Naive thymus-derived CD8-positive, alpha-beta T cell (primary cell): Measurements from ENCODE around the gene FATE1. TPM values are rescaled to one million over a fixed set of nuclear protein-coding genes. Genes with fewer than 3 reads are reported as not detected.
A peak's percentile ranks its signal among the peaks of the same experiment; 100 is the strongest.
"Not testable (repeated sequence)": the region's sequence is repeated elsewhere in the genome, so short reads cannot be mapped to it uniquely, and the experiment has no call there.

ENCODE experiments used
- ATAC-seq, 2 donors: fragments of 150-1000 bp; cut with Tn5 transposase in 1 of 2; sonication (Bioruptor Pico), chemical (Tn5 transposase) in 1 of 2; 1 replicate in 1 of 2; 2 replicates in 1 of 2; pipeline ENCODE4 v1.10.0; 2021; ENCODE audit warnings: mild to moderate bottlenecking in 2 of 2, moderate library complexity in 2 of 2
- POLR2A ChIA-PET: fragments of 350-600 bp; sonication (Branson Sonifier 250); formaldehyde crosslinking; loops from one replicate; lab custom pipeline; 2021; ENCODE audit warnings: antibody characterized with exemption; lab: Charles Lee
- DNase-seq, 10 donors: peaks; one replicate each; pipeline versions ENCODE4 v3.0.0 to v3.0.0-alpha.2; 2020 to 2022
- H3K27ac Mint-ChIP-seq, 10 donors: one replicate each; pipeline ENCODE4 v1.8.0; 2020 to 2022; ENCODE audit warnings: mild to moderate bottlenecking in 10 of 10, mixed read lengths in 10 of 10, moderate library complexity in 4 of 10, inconsistent platforms in 1 of 10
- H3K27me3 Mint-ChIP-seq, 5 donors: one replicate each; pipeline ENCODE4 v1.8.0; 2021 to 2022; ENCODE audit warnings: mixed read lengths in 5 of 5
- H3K36me3 Mint-ChIP-seq, 3 donors: one replicate each; pipeline ENCODE4 v1.8.0; 2020 to 2022; ENCODE audit warnings: mixed read lengths in 3 of 3, mild to moderate bottlenecking in 2 of 3, inconsistent platforms in 1 of 3
- H3K4me1 Mint-ChIP-seq, 4 donors: one replicate each; pipeline ENCODE4 v1.8.0; 2021 to 2022; ENCODE audit warnings: mixed read lengths in 4 of 4
- H3K4me3 Mint-ChIP-seq, 10 donors: one replicate each; pipeline ENCODE4 v1.8.0; 2020 to 2022; ENCODE audit warnings: mild to moderate bottlenecking in 10 of 10, mixed read lengths in 10 of 10, moderate library complexity in 6 of 10, inconsistent platforms in 1 of 10
- H3K9me3 Mint-ChIP-seq, 9 donors: one replicate each; pipeline ENCODE4 v1.8.0; 2020 to 2022; ENCODE audit warnings: mixed read lengths in 9 of 9, mild to moderate bottlenecking in 3 of 9, inconsistent platforms in 1 of 9, moderate library complexity in 1 of 9
- polyA plus RNA-seq, 3 donors: library from polyadenylated mRNA; unstranded; fragments of 300-500 nt; fragmentation: Illumina TruSeq; gene quantifications; one replicate each; pipeline ENCODE4 v1.2.3, GENCODE V29; 2021
- total RNA-seq, 8 experiments: library from RNA in 2 of 8; stranded (reverse) in 2 of 8; gene quantifications; one replicate each; pipeline ENCODE4 v1.2.3 and lab custom pipeline; 2021 to 2026

The FATE1 gene, protein sequence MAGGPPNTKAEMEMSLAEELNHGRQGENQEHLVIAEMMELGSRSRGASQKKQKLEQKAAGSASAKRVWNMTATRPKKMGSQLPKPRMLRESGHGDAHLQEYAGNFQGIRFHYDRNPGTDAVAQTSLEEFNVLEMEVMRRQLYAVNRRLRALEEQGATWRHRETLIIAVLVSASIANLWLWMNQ
- total RNA-seq (not detected), polyA plus RNA-seq (not detected), total RNA-seq (lab: John Stamatoyannopoulos, UW) (0 reads per million in 6 experiments)

DNA sequence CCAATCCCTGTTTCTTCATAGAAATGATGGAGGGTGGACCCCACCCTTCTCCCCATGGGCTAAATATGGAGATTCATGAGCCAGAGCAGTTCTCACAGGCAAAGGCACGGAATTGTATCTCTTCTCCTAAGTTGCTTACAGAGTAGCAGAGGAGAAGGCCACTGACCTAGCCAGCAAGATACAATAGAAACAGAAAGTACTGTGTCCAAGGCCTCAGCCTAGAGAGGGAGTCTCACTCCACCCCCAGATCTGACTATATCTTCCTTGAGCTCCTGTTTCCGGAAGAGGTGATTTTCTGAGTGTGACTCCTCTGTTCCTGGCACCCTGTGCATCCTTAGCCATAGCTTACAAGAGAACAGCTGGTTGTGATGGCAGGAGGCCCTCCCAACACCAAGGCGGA lies at the start of gene FATE1:
Gene FATE1 (plus strand): TSS at position 284 of the 400 bp plus-strand sequence. CDS start 85 bp downstream, at position 369.
- DNase-seq = no peak
- H3K9me3 Mint-ChIP-seq = no peaks in the 10 kb centered on the region
- peaks cover 0 to 13% (median 8%) of the 10 kb centered on the region in 5 donors for H3K27me3 Mint-ChIP-seq
- H3K36me3 Mint-ChIP-seq = no peaks in the 10 kb centered on the region
- no peak within 1 kb of the TSS for H3K27ac Mint-ChIP-seq
- POLR2A ChIA-PET = no interaction called here
- ATAC-seq = no peak
- H3K4me3 Mint-ChIP-seq = no peak within 1 kb of the TSS
- H3K4me1 Mint-ChIP-seq = no peaks in the 10 kb centered on the region

DNA sequence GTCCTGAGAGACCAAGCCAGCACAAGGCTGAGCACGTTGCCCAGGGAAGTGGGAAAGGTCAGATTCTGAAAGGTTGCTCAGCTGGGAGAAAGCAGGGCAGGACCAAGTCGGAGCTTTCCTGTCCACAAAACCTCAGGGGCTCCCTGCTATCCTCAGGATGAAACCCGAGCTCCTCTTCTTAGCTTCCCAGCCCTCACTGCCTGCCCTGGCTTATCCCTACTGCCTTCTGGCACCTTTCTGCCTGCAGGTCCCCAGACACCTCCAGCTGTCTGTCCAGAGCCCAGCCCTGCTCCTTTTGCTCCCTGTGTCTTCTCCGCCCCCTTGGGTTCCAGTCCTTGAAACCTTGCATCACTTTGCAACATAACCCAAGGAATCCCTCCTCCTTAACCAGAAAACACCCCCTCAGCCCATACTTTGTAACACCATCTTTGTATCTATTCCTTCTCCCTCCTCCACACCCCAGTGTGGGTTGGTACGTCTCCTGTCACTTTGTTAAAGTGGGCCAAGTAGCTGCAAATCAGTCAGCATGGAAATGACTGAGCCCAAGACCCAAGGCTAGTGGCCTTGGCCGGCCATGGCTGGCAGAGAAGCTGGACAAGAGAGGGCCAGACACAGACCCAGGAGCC lies 40.6 kb upstream of the FATE1 start:
- POLR2A ChIA-PET = no interaction called here
- Mint-ChIP-seq H3K27me3 (peaks cover 0 to 21% (median 8%) of the 10 kb centered on the region in 5 donors), H3K4me1 (no peaks in the 10 kb centered on the region), H3K36me3 (no peaks in the 10 kb centered on the region), H3K4me3 (no peak overlapping the region), H3K27ac (no peak overlapping the region), H3K9me3 (no peaks in the 10 kb centered on the region)
- DNase-seq (no peak), ATAC-seq (no peak)

DNA sequence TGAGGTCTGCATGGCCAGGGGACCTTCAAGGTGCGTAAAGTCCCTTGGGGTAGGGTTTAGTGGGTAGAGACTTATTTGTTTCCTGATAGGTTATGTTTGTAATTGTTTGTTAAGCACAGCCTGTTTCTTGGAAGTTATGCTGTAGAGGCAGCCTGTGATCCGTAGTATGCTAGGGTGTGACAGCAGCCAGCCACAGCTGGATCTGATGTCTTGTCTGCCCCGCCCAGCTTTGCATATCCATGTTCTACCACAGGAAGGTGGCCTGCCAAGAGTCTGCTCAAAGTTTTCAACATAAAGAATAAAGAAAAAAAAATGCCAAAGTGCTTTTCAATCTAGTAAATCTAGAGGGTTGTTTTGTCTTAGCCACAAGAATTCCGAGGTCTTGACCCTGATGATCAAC lies 39.6 kb upstream of the FATE1 start:
- ATAC-seq = no peak
- Mint-ChIP-seq H3K36me3 (no peaks in the 10 kb centered on the region), H3K4me1 (no peaks in the 10 kb centered on the region)

DNA sequence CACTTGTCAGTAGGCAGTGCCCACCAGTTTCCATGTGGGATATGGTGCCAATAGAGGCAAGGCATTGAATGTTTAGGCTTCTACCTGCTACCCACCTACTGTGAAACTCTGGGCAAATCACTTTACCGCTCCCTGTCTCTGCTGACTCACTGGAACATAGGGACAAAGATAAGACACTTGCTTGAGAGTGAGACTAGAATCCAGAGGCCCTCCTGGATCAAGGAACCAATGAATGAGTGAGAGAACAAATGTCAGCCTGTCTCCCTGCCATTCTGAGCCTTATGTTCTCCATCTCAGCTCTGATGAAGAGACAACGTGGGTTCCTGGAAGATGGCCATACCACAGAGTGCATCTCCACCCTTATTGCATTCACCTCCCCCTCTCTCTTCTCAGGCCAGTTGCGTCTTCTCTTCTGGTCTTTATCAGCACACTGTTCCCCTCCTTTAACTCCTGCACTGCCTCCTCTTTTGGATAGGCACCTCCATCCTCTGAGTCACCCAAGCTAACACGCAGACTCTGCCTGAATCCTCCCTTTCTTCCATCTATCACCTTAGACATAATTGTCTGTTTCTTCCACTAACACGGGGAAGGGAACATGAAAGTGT lies 35.9 kb upstream of the FATE1 start:
- ATAC-seq (no peak), DNase-seq (no peak)
- Mint-ChIP-seq H3K4me3 (no peak overlapping the region), H3K27me3 (peaks cover 3 to 27% (median 6%) of the 10 kb centered on the region in 5 donors), H3K27ac (peak overlapping the region in 1 of 10 donors; percentile 83), H3K4me1 (peaks cover 0 to 5% (median 1%) of the 10 kb centered on the region in 4 donors), H3K36me3 (no peaks in the 10 kb centered on the region), H3K9me3 (no peaks in the 10 kb centered on the region)
- POLR2A ChIA-PET = no interaction called here

More for the DNA sequence above, 39.6 kb upstream of the FATE1 start:
- POLR2A ChIA-PET = no interaction called here
- Mint-ChIP-seq H3K27me3 (peaks cover 0 to 14% (median 8%) of the 10 kb centered on the region in 5 donors), H3K4me3 (no peak overlapping the region), H3K9me3 (no peaks in the 10 kb centered on the region), H3K27ac (no peak overlapping the region)
- no peak for DNase-seq

DNA sequence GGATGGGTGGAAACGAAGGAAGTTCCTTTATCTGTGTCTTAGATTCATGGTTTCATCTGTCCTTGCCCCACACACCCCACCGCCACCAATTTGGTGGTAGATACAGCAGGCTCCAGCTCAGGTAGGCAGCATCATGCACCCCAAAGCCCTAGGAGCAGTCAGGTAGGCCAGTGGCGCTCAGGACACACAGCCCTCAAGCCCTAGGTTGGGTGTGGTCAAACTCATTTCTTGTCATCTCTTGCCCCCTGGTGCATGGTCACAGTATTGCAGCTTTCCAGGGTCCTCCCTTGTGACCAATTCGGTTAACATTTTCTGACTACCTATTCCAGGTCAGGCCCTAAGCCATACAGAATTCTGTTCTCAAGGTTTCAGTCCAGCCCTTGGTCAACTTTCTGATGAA lies 35.0 kb upstream of the FATE1 start:
- DNase-seq (peak; percentile 15 to 68 (median 43)), ATAC-seq (no peak)
- peaks cover 3 to 27% (median 6%) of the 10 kb centered on the region in 5 donors for H3K27me3 Mint-ChIP-seq
- no peaks in the 10 kb centered on the region for H3K9me3 Mint-ChIP-seq
- POLR2A ChIA-PET = no interaction called here
- H3K36me3 Mint-ChIP-seq = no peaks in the 10 kb centered on the region
- H3K27ac Mint-ChIP-seq = no peak overlapping the region
- H3K4me1 Mint-ChIP-seq = peaks cover 0 to 5% (median 1%) of the 10 kb centered on the region in 4 donors
- H3K4me3 Mint-ChIP-seq = no peak overlapping the region

DNA sequence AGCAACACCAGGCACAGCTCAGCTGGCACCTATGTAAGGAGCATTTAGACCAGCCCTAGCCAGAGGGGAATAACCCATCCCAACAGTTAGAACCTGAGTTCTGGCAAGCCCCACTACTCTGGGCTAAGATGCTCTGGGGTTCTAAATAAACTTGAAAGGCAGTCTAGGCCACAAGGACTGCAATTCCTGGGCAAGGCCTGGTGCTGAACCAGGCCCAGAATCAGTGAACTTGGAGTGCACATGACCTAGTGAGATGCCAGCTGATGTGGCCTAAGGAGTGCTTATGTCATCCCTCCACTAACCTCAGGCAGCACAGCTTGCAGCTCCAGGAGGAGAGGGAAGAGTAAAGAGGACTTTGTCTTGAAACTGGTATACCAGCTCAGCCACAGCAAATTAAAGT lies 28.2 kb upstream of the FATE1 start:
- DNase-seq (no peak), ATAC-seq (no peak)
- POLR2A ChIA-PET = no interaction called here
- H3K36me3 Mint-ChIP-seq = no peaks in the 10 kb centered on the region
- no peaks in the 10 kb centered on the region for H3K9me3 Mint-ChIP-seq
- peaks cover 0 to 10% (median 4%) of the 10 kb centered on the region in 5 donors for H3K27me3 Mint-ChIP-seq
- no peak overlapping the region for H3K27ac Mint-ChIP-seq
- H3K4me3 Mint-ChIP-seq = no peak overlapping the region
- H3K4me1 Mint-ChIP-seq = peaks cover 0 to 5% (median 1%) of the 10 kb centered on the region in 4 donors

DNA sequence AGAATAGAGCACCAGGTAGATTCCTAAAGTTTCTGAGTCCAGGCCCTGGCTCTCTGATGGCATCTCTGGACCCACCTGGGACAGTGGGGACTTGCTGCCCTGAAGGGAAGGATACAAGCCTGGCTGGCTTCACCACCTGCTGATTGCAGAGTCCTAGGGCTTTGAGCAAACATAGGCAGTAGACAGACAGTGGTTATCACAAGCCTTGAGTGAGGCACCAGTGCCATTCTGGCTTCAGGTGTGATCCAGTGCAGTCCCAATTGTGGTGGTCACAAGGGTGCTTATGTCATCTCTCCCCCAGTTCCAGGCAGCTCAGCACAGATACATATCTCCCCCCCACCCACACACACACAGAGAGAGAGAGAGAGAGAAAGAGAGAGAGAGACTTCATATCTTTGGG lies 27.1 kb upstream of the FATE1 start:
- Mint-ChIP-seq H3K4me1 (peaks cover 0 to 2% (median under 1%) of the 10 kb centered on the region in 4 donors), H3K36me3 (no peaks in the 10 kb centered on the region), H3K27me3 (peaks cover 2 to 8% (median 6%) of the 10 kb centered on the region in 5 donors), H3K4me3 (no peak overlapping the region), H3K27ac (no peak overlapping the region), H3K9me3 (no peaks in the 10 kb centered on the region)
- ATAC-seq (no peak), DNase-seq (no peak)
- POLR2A ChIA-PET = no interaction called here

DNA sequence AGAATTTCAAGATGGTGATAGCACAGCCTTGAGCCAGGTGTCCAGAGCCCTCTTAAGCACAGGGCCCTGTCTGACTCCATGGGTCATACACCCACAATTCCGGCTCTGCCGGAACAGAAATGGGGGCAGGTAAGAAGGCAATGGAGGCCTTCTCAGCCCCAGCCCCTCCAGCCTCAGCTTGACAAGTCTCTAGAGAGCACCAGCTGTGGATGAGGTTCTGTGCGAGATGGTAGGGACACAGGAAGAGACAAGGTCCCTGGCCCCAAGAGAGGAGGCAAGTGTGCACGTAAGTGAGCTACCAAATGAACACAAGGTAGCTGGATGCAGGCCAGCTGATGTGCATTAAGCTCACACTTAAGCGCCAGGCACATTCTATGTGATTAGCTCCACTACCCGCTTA lies 23.0 kb upstream of the FATE1 start:
- Mint-ChIP-seq H3K27ac (peak overlapping the region in 1 of 10 donors; percentile 70), H3K9me3 (no peaks in the 10 kb centered on the region), H3K4me1 (peaks cover 0 to 5% (median under 1%) of the 10 kb centered on the region in 4 donors), H3K36me3 (no peaks in the 10 kb centered on the region), H3K27me3 (peaks cover 6 to 39% (median 17%) of the 10 kb centered on the region in 5 donors), H3K4me3 (no peak overlapping the region)
- POLR2A ChIA-PET = no interaction called here
- DNase-seq (no peak), ATAC-seq (no peak)

DNA sequence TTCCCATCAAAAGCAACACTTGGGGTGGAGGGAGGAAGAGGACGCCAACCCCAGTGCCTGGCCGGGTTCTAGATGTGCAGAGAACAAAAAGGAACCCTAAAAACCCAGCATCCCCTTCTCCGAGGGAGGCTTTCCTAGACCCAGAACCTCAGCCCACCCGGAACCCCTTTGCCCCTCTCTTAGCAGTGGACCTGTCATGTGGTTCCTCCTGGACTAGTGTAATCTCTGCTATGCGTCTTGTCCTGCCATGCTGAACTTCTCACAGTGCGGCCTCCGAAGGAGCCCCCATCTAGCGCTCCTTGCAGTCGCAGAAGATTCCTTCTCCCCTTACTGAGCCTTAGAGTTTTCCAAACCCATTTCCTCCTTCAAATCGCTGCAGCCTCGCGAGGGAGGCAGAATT lies 21.7 kb upstream of the FATE1 start:
- H3K27ac Mint-ChIP-seq = no peak overlapping the region
- ATAC-seq (no peak), DNase-seq (no peak)
- no peaks in the 10 kb centered on the region for H3K36me3 Mint-ChIP-seq
- H3K9me3 Mint-ChIP-seq = no peaks in the 10 kb centered on the region
- H3K4me3 Mint-ChIP-seq = no peak overlapping the region
- peaks cover 6 to 40% (median 17%) of the 10 kb centered on the region in 5 donors for H3K27me3 Mint-ChIP-seq
- POLR2A ChIA-PET = no interaction called here
- peaks cover 0 to 5% (median under 1%) of the 10 kb centered on the region in 4 donors for H3K4me1 Mint-ChIP-seq

DNA sequence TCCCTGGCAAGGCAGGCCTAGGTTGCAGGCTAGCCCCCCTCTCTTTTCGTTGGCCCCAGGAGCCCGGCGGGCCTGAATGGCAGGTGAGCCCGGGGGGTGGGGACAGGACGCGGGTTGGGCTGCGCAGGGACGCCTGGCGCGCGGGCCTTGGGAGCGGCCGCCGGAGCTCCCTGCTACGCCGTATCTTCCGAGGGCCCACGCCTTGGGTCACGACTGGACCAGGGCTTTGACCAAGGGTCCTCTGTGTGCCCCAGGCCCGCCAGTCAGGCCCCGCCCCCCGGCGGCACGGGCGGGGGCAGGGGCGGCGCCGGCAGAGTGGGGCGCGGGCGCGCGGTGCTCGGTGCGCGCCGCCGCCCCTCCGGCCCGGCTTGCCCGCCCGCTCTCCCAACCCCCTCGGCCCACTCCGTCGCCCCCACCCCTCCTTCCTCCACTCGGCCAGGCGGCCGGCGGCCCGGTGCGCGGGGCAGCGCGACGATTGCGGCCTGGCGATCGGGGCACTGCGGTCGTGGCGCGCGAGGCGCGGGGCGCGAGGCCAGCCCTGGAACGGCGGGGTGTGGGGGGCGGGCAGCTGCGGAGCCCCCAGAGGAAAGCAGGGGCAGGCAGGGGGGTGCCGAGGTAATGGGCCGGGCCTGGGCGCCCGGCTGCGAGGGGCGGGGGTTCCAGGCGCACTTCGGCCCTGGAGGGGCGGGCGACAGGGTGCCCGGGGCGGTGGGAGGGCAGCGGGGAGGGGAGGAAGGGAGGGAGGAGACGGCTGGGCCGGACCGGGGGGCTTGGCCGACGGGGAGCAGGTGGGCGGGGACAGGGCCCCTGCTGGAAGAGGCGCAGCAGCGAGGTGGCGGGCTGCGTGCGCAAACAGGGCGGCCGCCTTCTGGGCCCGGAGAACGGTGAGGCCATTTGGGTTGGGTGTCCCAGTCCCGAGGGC lies 20.9 kb upstream of the FATE1 start, which contains the start of gene PRRG3:
Gene PRRG3 (plus strand): TSS at position 798 of the 922 bp plus-strand sequence. CDS start 3,357 bp downstream, outside the sequence.
- H3K27me3 Mint-ChIP-seq = peaks cover 6 to 40% (median 20%) of the 10 kb centered on the region in 5 donors
- no peaks in the 10 kb centered on the region for H3K36me3 Mint-ChIP-seq
- H3K27ac Mint-ChIP-seq = no peak within 1 kb of the TSS
- H3K4me1 Mint-ChIP-seq = peaks cover 0 to 5% (median under 1%) of the 10 kb centered on the region in 4 donors
- ATAC-seq (no peak), DNase-seq (no peak)
- H3K9me3 Mint-ChIP-seq = no peaks in the 10 kb centered on the region
- H3K4me3 Mint-ChIP-seq = no peak within 1 kb of the TSS
- POLR2A ChIA-PET = no interaction called here

DNA sequence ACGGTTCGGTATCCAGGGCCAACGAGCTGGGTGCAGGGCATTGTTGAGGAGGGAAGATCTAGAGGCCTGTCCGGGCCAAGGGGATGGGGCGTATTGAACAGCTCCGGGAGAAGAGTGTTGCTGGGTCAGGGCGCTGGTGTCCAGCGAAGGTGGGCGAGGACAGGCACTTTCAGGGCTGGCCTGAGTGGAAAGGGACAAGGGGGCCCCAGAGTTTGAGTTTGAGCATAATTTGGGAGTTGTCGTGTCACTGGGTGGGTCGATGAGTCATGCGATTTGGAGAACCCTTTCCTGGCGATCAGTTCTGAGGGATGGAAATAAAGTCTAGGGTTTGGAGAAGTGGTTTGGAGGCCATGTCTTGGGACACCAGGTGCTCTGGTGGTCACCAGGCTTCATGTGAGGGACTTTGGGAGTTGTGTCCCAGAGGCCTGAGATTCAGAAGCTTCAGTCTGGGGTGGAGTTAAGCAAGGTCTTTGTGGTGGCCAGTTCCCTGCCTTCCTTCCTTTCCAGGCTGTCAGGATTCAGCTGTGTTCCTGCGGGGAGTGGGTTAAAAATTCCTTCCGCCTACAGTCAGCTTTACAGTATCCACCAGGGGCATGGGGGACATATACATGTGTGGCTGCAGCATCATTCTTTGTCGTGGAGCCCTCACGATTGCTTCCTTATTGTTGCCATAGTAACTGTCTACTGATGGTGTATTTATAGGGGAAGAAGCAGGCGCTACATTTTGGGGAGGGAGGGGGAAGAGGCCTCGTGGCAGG lies 20.1 kb upstream of the FATE1 start:
- no peaks in the 10 kb centered on the region for H3K9me3 Mint-ChIP-seq
- peaks cover 6 to 40% (median 20%) of the 10 kb centered on the region in 5 donors for H3K27me3 Mint-ChIP-seq
- H3K4me1 Mint-ChIP-seq = peaks cover 0 to 5% (median under 1%) of the 10 kb centered on the region in 4 donors
- no peaks in the 10 kb centered on the region for H3K36me3 Mint-ChIP-seq
- H3K4me3 Mint-ChIP-seq = no peak overlapping the region
- ATAC-seq = no peak
- POLR2A ChIA-PET = no interaction called here
- H3K27ac Mint-ChIP-seq = no peak overlapping the region
- DNase-seq = no peak

DNA sequence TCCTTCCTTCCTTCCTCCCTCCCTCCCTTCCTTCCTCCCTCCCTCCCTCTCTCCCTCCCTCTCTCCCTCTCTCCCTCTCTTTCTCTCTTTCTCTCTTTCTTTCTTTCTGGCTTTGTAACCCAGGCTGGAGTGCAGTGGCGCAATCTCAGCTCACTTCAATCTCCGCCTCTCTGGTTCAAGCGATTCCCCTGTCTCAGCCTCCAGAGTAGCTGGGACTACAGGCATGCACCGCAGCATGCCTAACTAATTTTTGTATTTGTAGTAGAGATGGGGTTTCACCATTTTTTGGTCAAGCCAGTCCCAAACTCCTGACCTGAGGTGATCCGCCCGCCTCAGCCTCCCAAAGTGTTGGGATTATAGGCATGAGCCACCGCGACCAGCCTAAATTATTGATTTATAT lies 18.8 kb upstream of the FATE1 start:
- not testable (repeated sequence) for ATAC-seq

More for the DNA sequence above, 18.8 kb upstream of the FATE1 start:
- DNase-seq, H3K36me3 Mint-ChIP-seq, H3K4me3 Mint-ChIP-seq, POLR2A ChIA-PET, H3K9me3 Mint-ChIP-seq, H3K4me1 Mint-ChIP-seq, H3K27ac Mint-ChIP-seq: not testable (repeated sequence)
- H3K27me3 Mint-ChIP-seq = peaks cover 6 to 40% (median 20%) of the 10 kb centered on the region in 5 donors
